HG02885 (cell line): ENCODE measurements around the gene CDK5R1.

ENCODE experiments used
- ATAC-seq: cut with Tn5 transposase; IDR thresholded peaks from one replicate; pipeline ENCODE4 v1.9.1; 2021; ENCODE audit warnings: mild to moderate bottlenecking; ENCODE audit not compliant: unreplicated experiment, poor library complexity

The CDK5R1 gene

GRCh38 chr17:32536736-32537643 lies 50.2 kb downstream of the CDK5R1 start:
- ATAC-seq = no peak
